WI38 (cell line): Measurements from ENCODE around the gene KCNA4.

ENCODE experiments used
- H3K4me3 ChIP-seq: 2 replicates; pipeline ENCODE4 v1.5.1; 2011; ENCODE audit warnings: low read depth, mild to moderate bottlenecking, control low read depth, low read length
- TF ChIP-seq, protein P1 (sequence below): IDR thresholded peaks from 2 replicates; pipeline ENCODE4 v1.5.1; 2012; ENCODE audit warnings: low read depth, mild to moderate bottlenecking, control low read depth, low read length

Gene KCNA4

GRCh38 chr11:30015725-30016412 is 961 bp downstream of the KCNA4 start:
- TF ChIP-seq, protein P1, sequence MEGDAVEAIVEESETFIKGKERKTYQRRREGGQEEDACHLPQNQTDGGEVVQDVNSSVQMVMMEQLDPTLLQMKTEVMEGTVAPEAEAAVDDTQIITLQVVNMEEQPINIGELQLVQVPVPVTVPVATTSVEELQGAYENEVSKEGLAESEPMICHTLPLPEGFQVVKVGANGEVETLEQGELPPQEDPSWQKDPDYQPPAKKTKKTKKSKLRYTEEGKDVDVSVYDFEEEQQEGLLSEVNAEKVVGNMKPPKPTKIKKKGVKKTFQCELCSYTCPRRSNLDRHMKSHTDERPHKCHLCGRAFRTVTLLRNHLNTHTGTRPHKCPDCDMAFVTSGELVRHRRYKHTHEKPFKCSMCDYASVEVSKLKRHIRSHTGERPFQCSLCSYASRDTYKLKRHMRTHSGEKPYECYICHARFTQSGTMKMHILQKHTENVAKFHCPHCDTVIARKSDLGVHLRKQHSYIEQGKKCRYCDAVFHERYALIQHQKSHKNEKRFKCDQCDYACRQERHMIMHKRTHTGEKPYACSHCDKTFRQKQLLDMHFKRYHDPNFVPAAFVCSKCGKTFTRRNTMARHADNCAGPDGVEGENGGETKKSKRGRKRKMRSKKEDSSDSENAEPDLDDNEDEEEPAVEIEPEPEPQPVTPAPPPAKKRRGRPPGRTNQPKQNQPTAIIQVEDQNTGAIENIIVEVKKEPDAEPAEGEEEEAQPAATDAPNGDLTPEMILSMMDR: no peak
- H3K4me3 ChIP-seq: no peak overlapping the region

GRCh38 chr11:30012346-30012745 is 4.5 kb downstream of the KCNA4 start:
- TF ChIP-seq, protein P1: no peak
- no peak overlapping the region for H3K4me3 ChIP-seq

GRCh38 chr11:30009060-30009459 is 7.8 kb downstream of the KCNA4 start:
- TF ChIP-seq, protein P1: no peak
- H3K4me3 ChIP-seq: no peak overlapping the region

DNA sequence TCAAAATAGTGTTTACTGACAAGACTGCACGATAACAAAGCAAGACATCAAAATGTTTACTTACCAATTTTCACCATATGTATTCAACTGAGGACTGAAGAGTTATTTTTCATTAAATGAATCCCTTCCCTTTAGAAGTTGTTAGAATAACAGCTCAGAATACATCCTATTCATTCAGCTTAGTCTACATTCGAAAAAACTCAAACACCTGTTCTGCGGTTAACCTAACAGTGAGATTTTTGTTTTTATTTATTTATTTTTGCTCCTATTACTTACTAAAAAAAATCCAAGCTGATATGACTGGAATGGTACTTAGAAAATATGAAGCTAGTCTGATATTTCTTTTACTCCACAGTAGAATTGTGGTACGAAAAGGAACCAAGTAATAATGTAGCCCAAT is 10.0 kb downstream of the KCNA4 start:
- TF ChIP-seq, protein P1: no peak
- no peak overlapping the region for H3K4me3 ChIP-seq

DNA sequence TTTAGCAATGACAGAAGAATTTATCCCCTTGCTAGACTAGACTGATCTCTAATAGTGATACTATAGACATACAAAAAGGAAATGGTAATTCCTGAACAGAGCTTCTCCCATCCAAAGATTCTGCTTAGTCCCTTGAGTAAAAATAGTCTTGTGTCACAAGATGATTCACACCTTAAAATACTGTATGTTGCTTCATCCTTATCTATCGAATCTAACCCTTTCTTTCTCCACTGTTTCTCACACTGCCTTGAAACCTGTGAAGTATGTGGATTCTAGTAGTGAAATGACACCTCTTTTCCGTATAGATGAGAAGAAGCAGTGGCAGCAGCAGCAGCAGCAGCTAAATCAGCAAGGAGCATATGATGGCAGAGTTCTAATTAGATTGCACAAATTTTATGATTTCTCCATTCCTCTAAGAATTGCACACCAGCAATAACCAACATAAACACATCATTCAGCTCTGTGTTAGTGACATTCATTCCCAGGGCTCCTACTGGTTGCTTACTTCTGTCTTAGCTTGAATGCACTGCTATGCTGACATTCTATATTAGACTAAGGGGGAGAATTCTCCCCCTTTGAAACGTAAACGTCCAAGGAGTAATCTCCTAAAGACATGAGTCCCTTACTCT is 14.6 kb downstream of the KCNA4 start:
- no peak overlapping the region for H3K4me3 ChIP-seq
- TF ChIP-seq, protein P1: no peak

DNA sequence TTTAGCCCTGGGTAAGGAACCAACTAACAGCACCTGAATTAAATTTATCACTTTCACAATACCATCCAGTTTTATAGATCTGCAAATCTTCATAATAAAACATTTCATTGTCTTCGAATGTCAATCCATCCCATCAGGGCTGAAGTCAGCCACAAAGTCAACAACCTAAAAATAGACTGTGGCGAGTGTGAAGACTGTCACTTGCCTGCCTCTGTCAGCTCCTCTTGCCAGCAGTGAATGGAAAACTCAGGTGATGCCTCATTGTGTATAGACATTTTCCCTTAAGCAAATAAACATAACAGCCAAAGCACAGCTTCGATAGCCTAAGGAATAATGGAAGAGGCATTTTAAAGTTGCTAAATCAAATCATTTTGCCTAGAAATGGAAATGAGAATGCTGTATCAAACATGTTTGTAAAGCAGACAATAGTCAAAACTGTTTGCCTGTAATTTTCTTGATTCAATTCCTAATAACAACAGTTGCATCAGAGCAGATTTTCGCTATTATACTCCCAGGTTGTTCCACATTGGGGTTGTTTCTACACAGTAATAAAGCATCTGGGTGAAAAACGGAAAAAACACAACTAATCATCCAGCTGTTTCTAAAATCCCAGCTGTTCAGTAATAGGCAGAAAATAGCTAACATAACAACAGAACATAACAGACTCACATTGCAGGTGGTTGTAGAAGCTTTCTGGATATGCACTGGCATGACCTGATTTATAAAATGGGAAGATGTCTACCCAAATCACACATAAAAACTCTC is 15.7 kb downstream of the KCNA4 start:
- TF ChIP-seq, protein P1: no peak
- H3K4me3 ChIP-seq: no peak overlapping the region

GRCh38 chr11:29996016-29996415 is 20.8 kb downstream of the KCNA4 start:
- TF ChIP-seq, protein P1: no peak
- H3K4me3 ChIP-seq: no peak overlapping the region
